Fibroblast of the aortic adventitia (primary cell): ENCODE data around the gene TUT4. TPM values are rescaled to one million over a fixed set of nuclear protein-coding genes. Genes with fewer than 3 reads are reported as not detected.

Experiments
- DNase-seq: peaks from one replicate; pipeline ENCODE4 v3.0.0-alpha.2; 2010; ENCODE audit warnings: low read depth
- H3K4me3 ChIP-seq: 2 replicates; pipeline ENCODE4 v1.5.1; 2011; ENCODE audit warnings: low read depth, mild to moderate bottlenecking, control low read depth, low read length, moderate library complexity
- CTCF ChIP-seq: IDR thresholded peaks from 2 replicates; pipeline ENCODE4 v1.5.1; 2011; ENCODE audit warnings: mild to moderate bottlenecking, low read length, control low read depth, inconsistent platforms; ENCODE audit not compliant: insufficient read depth
- total RNA-seq: library from RNA; depleted of rRNA; stranded (reverse); fragments of >200 nt; gene quantifications from 2 replicates; pipeline ENCODE4 v1.2.3, GENCODE V29; 2012; ENCODE audit warnings: low replicate concordance

TUT4 gene
- total RNA-seq, 1 donor, result 42.5 TPM

- H3K4me3 ChIP-seq, result no peak overlapping the region
- no peak for DNase-seq
- no peak for TF ChIP-seq CTCF
Observed at GRCh38 chr1:52436817-52437216, 116.1 kb downstream of the TUT4 start.

- DNase-seq, result no peak
- no peak for TF ChIP-seq CTCF
- H3K4me3 ChIP-seq, result no peak overlapping the region
Observed at GRCh38 chr1:52435650-52436049, 117.2 kb downstream of the TUT4 start.

GRCh38 chr1:52435211-52435610 is 117.7 kb downstream of the TUT4 start:
- DNase-seq, result no peak
- no peak overlapping the region for H3K4me3 ChIP-seq
- no peak for TF ChIP-seq CTCF

GRCh38 chr1:52432807-52433206 is 120.1 kb downstream of the TUT4 start:
- no peak for TF ChIP-seq CTCF
- no peak overlapping the region for H3K4me3 ChIP-seq
- no peak for DNase-seq

- DNase-seq, result no peak
- H3K4me3 ChIP-seq, result no peak overlapping the region
- no peak for TF ChIP-seq CTCF
Observed at GRCh38 chr1:52427152-52427551, 125.7 kb downstream of the TUT4 start.

GRCh38 chr1:52426371-52426770 is 126.5 kb downstream of the TUT4 start:
- no peak for TF ChIP-seq CTCF
- no peak overlapping the region for H3K4me3 ChIP-seq
- DNase-seq, result peak; percentile 9

GRCh38 chr1:52424813-52425212 is 128.1 kb downstream of the TUT4 start:
- peak; percentile 9 for DNase-seq

More at GRCh38 chr1:52424813-52425212, 128.1 kb downstream of the TUT4 start:
- H3K4me3 ChIP-seq, result no peak overlapping the region
- TF ChIP-seq CTCF, result no peak
